ENCODE data around the gene EIF1AD.

DNA sequence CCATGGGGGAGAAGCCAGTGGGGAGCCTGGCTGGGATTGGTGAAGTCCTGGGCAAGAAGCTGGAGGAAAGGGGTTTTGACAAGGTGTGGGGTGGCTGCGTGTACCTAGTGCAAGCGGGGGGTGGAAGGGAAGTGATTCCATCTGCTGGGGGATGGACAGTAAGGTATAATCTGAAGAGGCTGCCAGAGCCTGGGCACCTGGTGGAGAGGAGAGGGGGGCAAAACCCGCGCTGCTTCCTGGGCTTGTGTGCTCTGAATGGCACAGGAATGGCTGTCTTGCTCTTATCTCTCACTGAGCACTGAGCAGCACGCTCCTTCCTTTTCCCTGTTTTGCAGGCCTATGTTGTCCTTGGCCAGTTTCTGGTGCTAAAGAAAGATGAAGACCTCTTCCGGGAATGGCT, 1.3 kb upstream of the EIF1AD start:
- TF ChIP-seq SIN3A (IDR thresholded peaks at IDR 0.05; ENCODE audit: borderline replicate concordance, insufficient read depth, low read depth, low read length) (no peak), POLR2AphosphoS5 (IDR thresholded peaks at IDR 0.05; ENCODE audit: low read depth, low read length) (no peak), TCF7L2 (IDR thresholded peaks at IDR 0.05; ENCODE audit: low read depth, low read length) (no peak)
- TF ChIP-seq, protein P1, sequence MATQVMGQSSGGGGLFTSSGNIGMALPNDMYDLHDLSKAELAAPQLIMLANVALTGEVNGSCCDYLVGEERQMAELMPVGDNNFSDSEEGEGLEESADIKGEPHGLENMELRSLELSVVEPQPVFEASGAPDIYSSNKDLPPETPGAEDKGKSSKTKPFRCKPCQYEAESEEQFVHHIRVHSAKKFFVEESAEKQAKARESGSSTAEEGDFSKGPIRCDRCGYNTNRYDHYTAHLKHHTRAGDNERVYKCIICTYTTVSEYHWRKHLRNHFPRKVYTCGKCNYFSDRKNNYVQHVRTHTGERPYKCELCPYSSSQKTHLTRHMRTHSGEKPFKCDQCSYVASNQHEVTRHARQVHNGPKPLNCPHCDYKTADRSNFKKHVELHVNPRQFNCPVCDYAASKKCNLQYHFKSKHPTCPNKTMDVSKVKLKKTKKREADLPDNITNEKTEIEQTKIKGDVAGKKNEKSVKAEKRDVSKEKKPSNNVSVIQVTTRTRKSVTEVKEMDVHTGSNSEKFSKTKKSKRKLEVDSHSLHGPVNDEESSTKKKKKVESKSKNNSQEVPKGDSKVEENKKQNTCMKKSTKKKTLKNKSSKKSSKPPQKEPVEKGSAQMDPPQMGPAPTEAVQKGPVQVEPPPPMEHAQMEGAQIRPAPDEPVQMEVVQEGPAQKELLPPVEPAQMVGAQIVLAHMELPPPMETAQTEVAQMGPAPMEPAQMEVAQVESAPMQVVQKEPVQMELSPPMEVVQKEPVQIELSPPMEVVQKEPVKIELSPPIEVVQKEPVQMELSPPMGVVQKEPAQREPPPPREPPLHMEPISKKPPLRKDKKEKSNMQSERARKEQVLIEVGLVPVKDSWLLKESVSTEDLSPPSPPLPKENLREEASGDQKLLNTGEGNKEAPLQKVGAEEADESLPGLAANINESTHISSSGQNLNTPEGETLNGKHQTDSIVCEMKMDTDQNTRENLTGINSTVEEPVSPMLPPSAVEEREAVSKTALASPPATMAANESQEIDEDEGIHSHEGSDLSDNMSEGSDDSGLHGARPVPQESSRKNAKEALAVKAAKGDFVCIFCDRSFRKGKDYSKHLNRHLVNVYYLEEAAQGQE (IDR thresholded peaks at IDR 0.05; ENCODE audit: insufficient read depth in 1 of 2, low read depth in 2 of 2, low read length in 1 of 2): no peak
- TF ChIP-seq, protein P2, sequence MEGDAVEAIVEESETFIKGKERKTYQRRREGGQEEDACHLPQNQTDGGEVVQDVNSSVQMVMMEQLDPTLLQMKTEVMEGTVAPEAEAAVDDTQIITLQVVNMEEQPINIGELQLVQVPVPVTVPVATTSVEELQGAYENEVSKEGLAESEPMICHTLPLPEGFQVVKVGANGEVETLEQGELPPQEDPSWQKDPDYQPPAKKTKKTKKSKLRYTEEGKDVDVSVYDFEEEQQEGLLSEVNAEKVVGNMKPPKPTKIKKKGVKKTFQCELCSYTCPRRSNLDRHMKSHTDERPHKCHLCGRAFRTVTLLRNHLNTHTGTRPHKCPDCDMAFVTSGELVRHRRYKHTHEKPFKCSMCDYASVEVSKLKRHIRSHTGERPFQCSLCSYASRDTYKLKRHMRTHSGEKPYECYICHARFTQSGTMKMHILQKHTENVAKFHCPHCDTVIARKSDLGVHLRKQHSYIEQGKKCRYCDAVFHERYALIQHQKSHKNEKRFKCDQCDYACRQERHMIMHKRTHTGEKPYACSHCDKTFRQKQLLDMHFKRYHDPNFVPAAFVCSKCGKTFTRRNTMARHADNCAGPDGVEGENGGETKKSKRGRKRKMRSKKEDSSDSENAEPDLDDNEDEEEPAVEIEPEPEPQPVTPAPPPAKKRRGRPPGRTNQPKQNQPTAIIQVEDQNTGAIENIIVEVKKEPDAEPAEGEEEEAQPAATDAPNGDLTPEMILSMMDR (IDR thresholded peaks at IDR 0.05): no peak
